A673 (cell line): Measurements from ENCODE around the gene AFAP1.

Experiments used
- CTCF ChIP-seq: fragments of 300-800, 200-600 bp; sonication (generic); conservative IDR thresholded peaks from 2 replicates; pipeline ENCODE4 v1.5.1; 2017; ENCODE audit warnings: low read depth, mild to moderate bottlenecking, antibody characterized with exemption, low read length, moderate library complexity, mixed read lengths
- EZH2 ChIP-seq: fragments of 200-600 bp; sonication (generic); IDR thresholded peaks from 2 replicates; pipeline ENCODE4 v1.6.1; 2017; ENCODE audit warnings: borderline replicate concordance, low read depth, mild to moderate bottlenecking, mixed read lengths, antibody characterized with exemption, low read length; ENCODE audit not compliant: poor library complexity, severe bottlenecking

- TF ChIP-seq CTCF (no peak), EZH2 (no peak)
Observed at GRCh38 chr4:7924570-7924969, 15.1 kb downstream of the AFAP1 start.
